ENCODE results near the gene GTF2A1L. TPM values are rescaled to one million over a fixed set of nuclear protein-coding genes. Genes with fewer than 3 reads are reported as not detected.
"Not testable (repeated sequence)": the region's sequence is repeated elsewhere in the genome, so short reads cannot be mapped to it uniquely, and the experiment has no call there.

The GTF2A1L gene
- total RNA-seq, 1 experiment from 2014 or later, result not detected

- CTCF ChIA-PET, result no interaction called here
- BruUV-seq (replicated peaks), result no TSS peak
Observed at GRCh38 chr2:48589170-48589767, 28.4 kb upstream of the GTF2A1L start.

GRCh38 chr2:48590017-48590416 lies 27.6 kb upstream of the GTF2A1L start:
- BruUV-seq (replicated peaks), result no TSS peak
- intact Hi-C loops (cut with micrococcal nuclease; ENCODE audit: unreplicated experiment), result no loop called here
- no peaks in the 10 kb centered on the region for H3K27me3 ChIP-seq (replicated peaks; ENCODE audit: control insufficient read depth, insufficient read depth, low read length)
- no peaks in the 10 kb centered on the region for H3K36me3 ChIP-seq (ENCODE audit: control insufficient read depth, insufficient read depth, low read length)
- no peak for TF ChIP-seq CTCF (IDR thresholded peaks at IDR 0.05; ENCODE audit: insufficient read depth in 1 of 2, low read depth in 1 of 2, low read length in 1 of 2, severe bottlenecking in 1 of 2, unreplicated experiment in 1 of 2)
- Mint-ChIP-seq H3K4me1 (ENCODE audit: low read depth, unreplicated experiment) (peaks cover 24% of the 10 kb centered on the region), H3K27ac (ENCODE audit: unreplicated experiment) (no peak overlapping the region), H3K27me3 (ENCODE audit: insufficient read depth, unreplicated experiment) (peaks cover 2% of the 10 kb centered on the region), H3K36me3 (ENCODE audit: insufficient read depth, unreplicated experiment) (no peaks in the 10 kb centered on the region), H3K4me3 (ENCODE audit: unreplicated experiment) (no peak overlapping the region), H3K9me3 (ENCODE audit: unreplicated experiment) (no peaks in the 10 kb centered on the region)
- POLR2A ChIA-PET, result no interaction called here
- DNase-seq, result no peak
- no peak overlapping the region for H3K4me3 ChIP-seq (ENCODE audit: low read depth, low read length)
- peaks cover 21% of the 10 kb centered on the region for H3K4me1 ChIP-seq
- CTCF ChIA-PET, result no interaction called here
- no peaks in the 10 kb centered on the region for H3K9me3 ChIP-seq

More at GRCh38 chr2:48589170-48589767, 28.4 kb upstream of the GTF2A1L start:
- peaks cover 21% of the 10 kb centered on the region for H3K4me1 ChIP-seq
- H3K36me3 ChIP-seq (ENCODE audit: control insufficient read depth, insufficient read depth, low read length), result no peaks in the 10 kb centered on the region
- H3K9me3 ChIP-seq, result no peaks in the 10 kb centered on the region
- peak; percentile 75 to 85 for TF ChIP-seq CTCF (IDR thresholded peaks at IDR 0.05; ENCODE audit: insufficient read depth in 1 of 2, low read depth in 1 of 2, low read length in 1 of 2, severe bottlenecking in 1 of 2, unreplicated experiment in 1 of 2)
- peak in 1 of 2 experiments; percentile 61 for DNase-seq
- H3K27me3 ChIP-seq (replicated peaks; ENCODE audit: control insufficient read depth, insufficient read depth, low read length), result no peaks in the 10 kb centered on the region
- POLR2A ChIA-PET, result no interaction called here
- H3K27ac Mint-ChIP-seq (ENCODE audit: unreplicated experiment), result peak overlapping the region; percentile 29
- no peak overlapping the region for H3K4me3 ChIP-seq (ENCODE audit: low read depth, low read length)
- no peak overlapping the region for H3K4me3 Mint-ChIP-seq (ENCODE audit: unreplicated experiment)
- H3K27me3 Mint-ChIP-seq (ENCODE audit: insufficient read depth, unreplicated experiment), result no peaks in the 10 kb centered on the region
- peaks cover 24% of the 10 kb centered on the region for H3K4me1 Mint-ChIP-seq (ENCODE audit: low read depth, unreplicated experiment)
- H3K36me3 Mint-ChIP-seq (ENCODE audit: insufficient read depth, unreplicated experiment), result no peaks in the 10 kb centered on the region
- intact Hi-C loops (cut with micrococcal nuclease; ENCODE audit: unreplicated experiment), result loop anchor here (1.0 to 2.0 kb wide), 4 partner anchors 23 to 118 kb away; partner anchors contain the start of gene STON1
- H3K9me3 Mint-ChIP-seq (ENCODE audit: unreplicated experiment), result no peaks in the 10 kb centered on the region

GRCh38 chr2:48592067-48592466 lies 25.6 kb upstream of the GTF2A1L start:
- Mint-ChIP-seq H3K36me3 (ENCODE audit: insufficient read depth, unreplicated experiment) (no peaks in the 10 kb centered on the region), H3K27me3 (ENCODE audit: insufficient read depth, unreplicated experiment) (peaks cover 3% of the 10 kb centered on the region), H3K4me1 (ENCODE audit: low read depth, unreplicated experiment) (peaks cover 15% of the 10 kb centered on the region), H3K9me3 (ENCODE audit: unreplicated experiment) (no peaks in the 10 kb centered on the region), H3K27ac (ENCODE audit: unreplicated experiment) (no peak overlapping the region), H3K4me3 (ENCODE audit: unreplicated experiment) (no peak overlapping the region)
- ChIA-PET POLR2A (no interaction called here), CTCF (no interaction called here)
- intact Hi-C loops (cut with micrococcal nuclease; ENCODE audit: unreplicated experiment), result no loop called here
- TF ChIP-seq CTCF (IDR thresholded peaks at IDR 0.05; ENCODE audit: insufficient read depth in 1 of 2, low read depth in 1 of 2, low read length in 1 of 2, severe bottlenecking in 1 of 2, unreplicated experiment in 1 of 2), result no peak
- Histone ChIP-seq H3K4me1 (peaks cover 20% of the 10 kb centered on the region), H3K36me3 (ENCODE audit: control insufficient read depth, insufficient read depth, low read length) (no peaks in the 10 kb centered on the region), H3K27me3 (replicated peaks; ENCODE audit: control insufficient read depth, insufficient read depth, low read length) (no peaks in the 10 kb centered on the region), H3K9me3 (no peaks in the 10 kb centered on the region), H3K4me3 (ENCODE audit: low read depth, low read length) (no peak overlapping the region)
- DNase-seq, result no peak
- no TSS peak for BruUV-seq (replicated peaks)

- H3K4me3 Mint-ChIP-seq (ENCODE audit: unreplicated experiment); H3K36me3 Mint-ChIP-seq (ENCODE audit: insufficient read depth, unreplicated experiment); POLR2A ChIA-PET; BruUV-seq (replicated peaks); H3K27me3 ChIP-seq (replicated peaks; ENCODE audit: control insufficient read depth, insufficient read depth, low read length); H3K36me3 ChIP-seq (ENCODE audit: control insufficient read depth, insufficient read depth, low read length); intact Hi-C loops (cut with micrococcal nuclease; ENCODE audit: unreplicated experiment); H3K27me3 Mint-ChIP-seq (ENCODE audit: insufficient read depth, unreplicated experiment); H3K9me3 Mint-ChIP-seq (ENCODE audit: unreplicated experiment); H3K27ac Mint-ChIP-seq (ENCODE audit: unreplicated experiment); DNase-seq; H3K9me3 ChIP-seq; H3K4me1 Mint-ChIP-seq (ENCODE audit: low read depth, unreplicated experiment); H3K4me3 ChIP-seq (ENCODE audit: low read depth, low read length); CTCF ChIA-PET; H3K4me1 ChIP-seq: not testable (repeated sequence)
Observed at GRCh38 chr2:48596751-48597150, 20.9 kb upstream of the GTF2A1L start.

Measured in Caco-2 (cell line).